ENCODE results near the gene HPGDS. TPM values are rescaled to one million over a fixed set of nuclear protein-coding genes. Genes with fewer than 3 reads are reported as not detected.

Gene HPGDS
- total and polyA plus RNA-seq, 8 donors: 2.8 to 6.7 (median 4.6) TPM

DNA sequence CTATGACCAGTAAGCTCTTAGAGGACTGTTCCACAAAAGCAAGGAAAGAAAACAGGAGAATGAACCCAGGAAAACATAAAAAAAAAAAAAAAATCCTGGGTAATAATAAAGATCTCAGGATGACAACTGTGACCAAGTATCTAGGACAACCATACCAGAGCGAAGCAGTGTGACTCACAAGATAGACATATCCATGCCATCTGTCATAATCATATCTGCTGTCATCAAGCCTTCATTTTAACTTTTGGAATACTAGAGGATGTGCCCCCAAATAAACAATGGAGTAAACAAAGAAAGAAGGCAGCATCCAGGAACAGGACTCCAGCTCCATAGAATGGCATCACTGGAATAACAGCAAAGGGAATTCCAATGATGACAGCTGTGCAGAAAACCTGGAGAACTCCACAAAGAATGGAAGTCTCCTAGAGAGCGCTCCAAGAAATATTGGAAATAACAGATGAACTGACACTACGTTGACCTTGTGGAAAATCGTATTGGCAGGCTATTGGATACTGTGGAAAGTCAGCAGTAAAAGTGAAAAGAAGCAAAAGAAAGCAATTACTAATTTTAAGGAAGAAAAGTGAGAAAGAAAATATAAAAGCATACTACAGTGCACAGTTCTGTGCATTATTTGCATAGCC is 35.3 kb downstream of the HPGDS start:
- H3K4me3 ChIP-seq: no peak overlapping the region
- no peaks in the 10 kb centered on the region for H3K4me1 ChIP-seq
- H3K27ac ChIP-seq: no peak overlapping the region
- no peaks in the 10 kb centered on the region for H3K9me3 ChIP-seq
- intact Hi-C loops (cut with DNase I): loop anchor here in 1 of 2 donors (10.0 kb wide), 1 partner anchor 97 kb away; no protein-coding TSS in a partner anchor
- DNase-seq (no peak), ATAC-seq (no peak)
- TF ChIP-seq CTCF (IDR thresholded peaks at IDR 0.05): no peak
- H3K27me3 ChIP-seq: no peaks in the 10 kb centered on the region
- H3K36me3 ChIP-seq: no peaks in the 10 kb centered on the region

GRCh38 chr4:94306713-94307112 is 35.9 kb downstream of the HPGDS start:
- no peak for TF ChIP-seq CTCF (IDR thresholded peaks at IDR 0.05)
- ATAC-seq (peak; percentile 23), DNase-seq (no peak)
- Histone ChIP-seq H3K4me1 (no peaks in the 10 kb centered on the region), H3K36me3 (no peaks in the 10 kb centered on the region), H3K27me3 (no peaks in the 10 kb centered on the region), H3K27ac (no peak overlapping the region), H3K4me3 (no peak overlapping the region), H3K9me3 (no peaks in the 10 kb centered on the region)
- intact Hi-C loops (cut with DNase I): loop anchor here in 1 of 2 donors (10.0 kb wide), 1 partner anchor 98 kb away; no protein-coding TSS in a partner anchor

DNA sequence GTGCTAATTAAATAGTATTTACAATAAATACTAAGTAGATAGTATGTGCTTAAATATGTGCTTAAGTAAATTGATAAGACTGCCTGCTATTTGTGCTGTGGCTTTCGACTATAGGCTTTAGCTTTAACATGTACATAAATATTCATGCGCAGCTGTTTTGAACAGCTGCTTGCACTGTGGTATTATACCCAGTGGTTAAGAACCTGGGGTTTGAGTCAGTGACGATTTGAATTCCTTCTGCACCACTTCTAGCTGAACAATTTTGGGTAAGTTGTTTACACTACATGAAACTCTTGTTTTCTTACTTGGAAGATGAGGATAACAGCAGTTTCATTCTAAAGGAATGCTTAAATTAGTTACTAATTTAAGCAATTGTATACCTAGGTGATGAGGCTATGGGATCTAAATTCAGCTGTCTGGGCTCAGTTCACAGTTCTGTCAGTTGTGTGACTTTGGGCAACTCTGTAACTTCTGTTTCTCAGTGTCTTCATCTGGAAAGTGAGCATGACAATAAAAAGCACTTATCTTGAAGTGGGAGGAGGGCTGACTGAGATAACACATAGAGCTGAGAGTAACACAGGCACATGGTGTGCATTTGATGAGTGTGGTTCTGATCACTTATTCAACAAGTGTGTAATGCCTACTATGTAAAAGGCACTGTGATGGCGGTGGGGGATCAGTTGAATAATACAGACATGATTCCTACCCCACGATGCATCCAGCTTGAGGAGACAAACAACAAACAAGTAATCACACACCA is 37.0 kb downstream of the HPGDS start:
- intact Hi-C loops (cut with DNase I): loop anchor here in 1 of 2 donors (10.0 kb wide), 1 partner anchor 99 kb away; no protein-coding TSS in a partner anchor
- H3K4me3 ChIP-seq: no peak overlapping the region
- no peaks in the 10 kb centered on the region for H3K27me3 ChIP-seq
- no peaks in the 10 kb centered on the region for H3K4me1 ChIP-seq
- ATAC-seq: peak; percentile 50
- H3K9me3 ChIP-seq: no peaks in the 10 kb centered on the region
- no peak for TF ChIP-seq CTCF (IDR thresholded peaks at IDR 0.05)
- H3K36me3 ChIP-seq: no peaks in the 10 kb centered on the region
- no peak for DNase-seq
- no peak overlapping the region for H3K27ac ChIP-seq

DNA sequence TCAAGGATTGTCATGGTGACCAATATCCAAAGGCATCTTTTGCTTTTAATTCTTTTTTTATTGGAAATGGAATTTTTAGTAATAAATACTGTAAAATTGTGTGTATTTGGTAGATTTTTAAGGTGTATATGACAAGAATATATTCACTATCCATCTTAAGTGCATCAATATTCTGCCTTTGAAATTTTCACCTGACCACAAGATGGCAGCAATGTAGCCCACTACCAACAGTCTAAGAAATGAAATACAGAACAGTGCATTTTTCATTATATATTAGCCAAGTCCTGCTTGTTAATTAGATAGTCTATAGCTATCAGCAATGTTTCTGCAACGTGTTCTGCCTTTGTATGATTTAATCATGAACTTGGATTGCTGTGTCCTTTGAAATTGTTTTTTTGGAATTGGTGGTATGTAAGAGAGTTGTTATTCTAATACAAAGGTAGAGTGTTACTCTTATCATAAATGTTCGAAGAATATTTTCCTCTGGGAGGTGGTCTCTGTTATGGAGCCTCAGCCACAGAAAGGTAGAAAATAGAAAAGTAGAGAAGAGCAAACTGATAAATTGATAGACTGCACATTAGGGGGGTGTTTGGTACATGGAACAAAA is 38.2 kb downstream of the HPGDS start:
- no peaks in the 10 kb centered on the region for H3K9me3 ChIP-seq
- ATAC-seq (peak; percentile 78), DNase-seq (peak in 2 of 4 donors; percentile 5 to 30)
- no peaks in the 10 kb centered on the region for H3K4me1 ChIP-seq
- TF ChIP-seq CTCF (IDR thresholded peaks at IDR 0.05): peak in 1 of 2 donors; percentile 62
- no peak overlapping the region for H3K4me3 ChIP-seq
- no peaks in the 10 kb centered on the region for H3K36me3 ChIP-seq
- intact Hi-C loops (cut with DNase I): loop anchor here in 1 of 2 donors (10.0 kb wide), 1 partner anchor 100 kb away; no protein-coding TSS in a partner anchor
- no peaks in the 10 kb centered on the region for H3K27me3 ChIP-seq
- no peak overlapping the region for H3K27ac ChIP-seq

DNA sequence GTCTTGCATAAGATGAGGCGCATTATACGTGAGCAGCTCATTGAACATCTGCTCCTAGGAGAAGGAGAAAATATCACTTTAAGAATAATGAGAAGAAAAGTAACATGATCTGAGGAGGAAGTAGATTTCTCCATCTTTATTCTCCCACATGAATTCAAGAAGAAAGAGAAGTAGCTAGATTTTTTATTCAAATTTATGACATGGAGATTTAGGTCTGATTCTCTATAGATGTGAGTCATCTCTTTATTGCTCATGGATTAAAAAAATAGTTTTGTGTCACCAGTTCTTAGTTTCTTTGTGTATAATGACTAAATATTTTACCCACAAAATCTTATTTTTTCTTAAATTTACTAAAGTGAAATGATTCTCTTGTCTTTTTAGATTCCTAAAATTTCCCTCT is 40.4 kb downstream of the HPGDS start:
- no peak overlapping the region for H3K27ac ChIP-seq
- TF ChIP-seq CTCF (IDR thresholded peaks at IDR 0.05): no peak
- ATAC-seq (no peak), DNase-seq (no peak)
- intact Hi-C loops (cut with DNase I): loop anchor here in 1 of 2 donors (10.0 kb wide), 1 partner anchor 103 kb away; no protein-coding TSS in a partner anchor
- no peaks in the 10 kb centered on the region for H3K9me3 ChIP-seq
- no peak overlapping the region for H3K4me3 ChIP-seq
- H3K4me1 ChIP-seq: no peaks in the 10 kb centered on the region
- no peaks in the 10 kb centered on the region for H3K36me3 ChIP-seq
- H3K27me3 ChIP-seq: no peaks in the 10 kb centered on the region

Data from left lung (tissue), 10 donors.